ENCODE results near the gene GTSF1L.

The GTSF1L gene

DNA sequence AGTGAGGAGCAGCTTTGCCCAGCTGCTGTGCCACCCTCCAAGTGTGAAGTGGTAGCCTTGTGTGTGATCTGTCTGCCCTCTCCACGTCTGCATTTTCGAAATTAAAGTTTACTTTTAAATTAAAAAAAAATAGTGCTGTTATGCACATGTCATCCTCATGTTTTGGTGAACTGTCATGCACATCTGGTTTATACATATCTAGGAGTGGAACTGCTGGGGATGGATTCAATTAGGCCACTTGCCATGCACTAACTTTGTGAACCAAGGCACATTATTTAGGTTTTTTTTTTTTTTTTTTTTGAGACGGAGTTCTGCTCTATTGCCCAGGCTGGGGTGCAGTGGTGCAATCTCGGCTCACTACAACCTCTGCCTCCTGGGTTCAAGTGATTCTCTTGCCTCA, 3.6 kb downstream of the GTSF1L start:
- no peak overlapping the region for H3K4me3 ChIP-seq (ENCODE audit: low read depth, low read length)
- POLR2A ChIA-PET: no interaction called here
- DNase-seq (ENCODE audit: low read depth, low spot score): no peak
- CTCF ChIA-PET: no interaction called here
- TF ChIP-seq, protein P1, sequence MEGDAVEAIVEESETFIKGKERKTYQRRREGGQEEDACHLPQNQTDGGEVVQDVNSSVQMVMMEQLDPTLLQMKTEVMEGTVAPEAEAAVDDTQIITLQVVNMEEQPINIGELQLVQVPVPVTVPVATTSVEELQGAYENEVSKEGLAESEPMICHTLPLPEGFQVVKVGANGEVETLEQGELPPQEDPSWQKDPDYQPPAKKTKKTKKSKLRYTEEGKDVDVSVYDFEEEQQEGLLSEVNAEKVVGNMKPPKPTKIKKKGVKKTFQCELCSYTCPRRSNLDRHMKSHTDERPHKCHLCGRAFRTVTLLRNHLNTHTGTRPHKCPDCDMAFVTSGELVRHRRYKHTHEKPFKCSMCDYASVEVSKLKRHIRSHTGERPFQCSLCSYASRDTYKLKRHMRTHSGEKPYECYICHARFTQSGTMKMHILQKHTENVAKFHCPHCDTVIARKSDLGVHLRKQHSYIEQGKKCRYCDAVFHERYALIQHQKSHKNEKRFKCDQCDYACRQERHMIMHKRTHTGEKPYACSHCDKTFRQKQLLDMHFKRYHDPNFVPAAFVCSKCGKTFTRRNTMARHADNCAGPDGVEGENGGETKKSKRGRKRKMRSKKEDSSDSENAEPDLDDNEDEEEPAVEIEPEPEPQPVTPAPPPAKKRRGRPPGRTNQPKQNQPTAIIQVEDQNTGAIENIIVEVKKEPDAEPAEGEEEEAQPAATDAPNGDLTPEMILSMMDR (IDR thresholded peaks at IDR 0.05; ENCODE audit: insufficient read depth, low read length, missing control alignments): no peak

- CTCF ChIA-PET: interaction anchor here (1.2 kb wide), 1 partner anchor 370 kb away, joined by 6 read pairs; no protein-coding TSS in a partner anchor
- no peak for DNase-seq (ENCODE audit: low read depth, low spot score)
- TF ChIP-seq, protein P1 (IDR thresholded peaks at IDR 0.05; ENCODE audit: insufficient read depth, low read length, missing control alignments): no peak
- POLR2A ChIA-PET: no interaction called here
- no peak overlapping the region for H3K4me3 ChIP-seq (ENCODE audit: low read depth, low read length)
Observed at GRCh38 chr20:43722153-43722505, 4.7 kb downstream of the GTSF1L start.

GRCh38 chr20:43721429-43722152, 5.2 kb downstream of the GTSF1L start:
- CTCF ChIA-PET: interaction anchor here (1.2 kb wide), 1 partner anchor 371 kb away, joined by 6 read pairs; no protein-coding TSS in a partner anchor

DNA sequence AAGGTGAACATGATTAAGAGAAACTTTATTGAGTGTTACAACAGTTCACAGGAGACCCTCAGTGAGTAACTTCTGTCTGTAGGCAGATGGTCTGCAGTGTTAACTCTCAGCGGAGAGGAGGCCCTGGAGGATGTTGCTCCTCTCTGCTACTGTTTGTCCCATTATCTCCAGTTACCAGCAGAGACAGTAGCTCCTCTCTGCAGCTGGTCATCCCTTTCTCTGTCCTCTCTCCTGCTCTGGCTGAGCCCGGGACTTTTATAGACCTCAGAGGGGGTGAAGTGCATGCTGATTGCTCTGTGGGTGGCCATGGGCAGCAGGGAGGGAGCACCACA, 5.7 kb downstream of the GTSF1L start:
- DNase-seq (ENCODE audit: low read depth, low spot score): no peak
- no peak overlapping the region for H3K4me3 ChIP-seq (ENCODE audit: low read depth, low read length)
- ChIA-PET CTCF (interaction anchor here (1.2 kb wide), 1 partner anchor 371 kb away, joined by 6 read pairs; no protein-coding TSS in a partner anchor), POLR2A (no interaction called here)
- TF ChIP-seq, protein P1 (IDR thresholded peaks at IDR 0.05; ENCODE audit: insufficient read depth, low read length, missing control alignments): no peak

More at GRCh38 chr20:43721429-43722152, 5.2 kb downstream of the GTSF1L start:
- TF ChIP-seq, protein P1 (IDR thresholded peaks at IDR 0.05; ENCODE audit: insufficient read depth, low read length, missing control alignments): no peak
- H3K4me3 ChIP-seq (ENCODE audit: low read depth, low read length): no peak overlapping the region
- POLR2A ChIA-PET: no interaction called here
- no peak for DNase-seq (ENCODE audit: low read depth, low spot score)

DNA sequence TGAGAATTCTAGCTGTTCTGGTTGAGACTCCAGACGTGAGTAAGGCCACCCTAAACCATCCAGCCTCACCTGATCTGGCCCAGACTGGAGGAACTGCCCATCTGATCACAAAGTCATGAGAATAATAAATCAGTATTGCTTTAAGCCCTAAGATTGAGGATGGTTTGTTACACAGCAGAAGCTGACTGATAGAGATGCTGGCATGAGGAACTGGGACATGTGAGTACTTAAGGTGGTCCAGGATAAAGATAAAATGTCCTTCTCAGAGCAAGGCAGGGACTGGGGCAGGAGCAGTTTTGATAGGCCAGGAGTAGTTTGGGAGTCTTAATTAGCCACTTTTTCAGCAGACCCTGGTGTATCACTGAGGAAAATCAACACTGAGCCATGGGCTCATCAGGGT, 6.8 kb downstream of the GTSF1L start:
- no peak for DNase-seq (ENCODE audit: low read depth, low spot score)
- POLR2A ChIA-PET: no interaction called here
- TF ChIP-seq, protein P1 (IDR thresholded peaks at IDR 0.05; ENCODE audit: insufficient read depth, low read length, missing control alignments): no peak
- H3K4me3 ChIP-seq (ENCODE audit: low read depth, low read length): no peak overlapping the region
- CTCF ChIA-PET: interaction anchor here (1.0 kb wide), 1 partner anchor 31 kb away, joined by 3 read pairs; no protein-coding TSS in a partner anchor

DNA sequence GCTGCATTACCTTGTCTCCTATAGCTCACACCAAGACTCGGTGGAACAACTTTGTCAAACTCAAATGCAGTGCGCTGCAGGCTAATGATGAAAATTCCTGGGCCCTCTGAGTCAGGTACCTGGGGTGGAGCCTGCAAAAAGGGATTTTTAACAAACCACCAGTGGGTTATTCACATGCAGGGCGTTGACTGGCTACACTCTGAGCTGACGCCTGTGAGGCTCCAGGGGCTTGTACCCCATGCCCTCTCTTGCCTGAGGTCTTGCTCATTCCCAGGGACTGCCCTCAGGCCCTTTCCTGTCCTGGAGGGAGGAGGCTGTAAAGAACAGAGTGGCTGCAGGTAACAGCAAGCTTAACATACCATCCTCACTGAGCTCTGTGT, 9.2 kb downstream of the GTSF1L start:
- DNase-seq (ENCODE audit: low read depth, low spot score): no peak
- ChIA-PET POLR2A (no interaction called here), CTCF (interaction anchor here (0.9 to 1.5 kb wide), 3 partner anchors 11 to 363 kb away, joined by 3 to 5 read pairs (median 4); no protein-coding TSS in a partner anchor)
- H3K4me3 ChIP-seq (ENCODE audit: low read depth, low read length): no peak overlapping the region
- TF ChIP-seq, protein P1 (IDR thresholded peaks at IDR 0.05; ENCODE audit: insufficient read depth, low read length, missing control alignments): no peak
